Activated CD4-positive, alpha-beta memory T cell treated with anti-CD3 and anti-CD28 coated beads, Interleukin-2, amount 10 ng/mL, durations not matched to agents 7 days and 5 days (primary cell): Measurements from ENCODE around the gene GRIN3B. TPM values are rescaled to one million over a fixed set of nuclear protein-coding genes. Genes with fewer than 3 reads are reported as not detected.

Experiments used
- CTCF ChIA-PET: fragments of 350-600 bp; sonication (Branson Sonifier 250); formaldehyde crosslinking; loops from one replicate; lab custom pipeline; 2021; ENCODE audit warnings: antibody characterized with exemption, inconsistent platforms; lab: Charles Lee
- POLR2A ChIA-PET: fragments of 350-600 bp; sonication (Branson Sonifier 250); formaldehyde crosslinking; loops from one replicate; lab custom pipeline; 2021; ENCODE audit warnings: antibody characterized with exemption; lab: Charles Lee
- DNase-seq: peaks from one replicate; pipeline ENCODE4 v3.0.0-alpha.2; 2020
- H3K27ac Mint-ChIP-seq: one replicate; pipeline ENCODE4 v1.8.0; 2021; ENCODE audit warnings: mild to moderate bottlenecking, mixed read lengths
- H3K27me3 Mint-ChIP-seq: one replicate; pipeline ENCODE4 v1.8.0; 2021; ENCODE audit warnings: mixed read lengths
- H3K36me3 Mint-ChIP-seq: one replicate; pipeline ENCODE4 v1.8.0; 2021; ENCODE audit warnings: low read depth, mixed read lengths
- H3K4me1 Mint-ChIP-seq: one replicate; pipeline ENCODE4 v1.8.0; 2021; ENCODE audit warnings: mixed read lengths
- H3K4me3 Mint-ChIP-seq: one replicate; pipeline ENCODE4 v1.8.0; 2021; ENCODE audit warnings: mild to moderate bottlenecking, mixed read lengths
- H3K9me3 Mint-ChIP-seq: one replicate; pipeline ENCODE4 v1.8.0; 2021; ENCODE audit warnings: mixed read lengths
- total RNA-seq, 2 experiments: library from RNA; stranded (reverse); gene quantifications; one replicate each; pipeline ENCODE4 v1.2.3, GENCODE V29; 2021

The GRIN3B gene
- total RNA-seq, 2 experiments from 2014 or later, result 0.08 TPM; not detected in 1

DNA sequence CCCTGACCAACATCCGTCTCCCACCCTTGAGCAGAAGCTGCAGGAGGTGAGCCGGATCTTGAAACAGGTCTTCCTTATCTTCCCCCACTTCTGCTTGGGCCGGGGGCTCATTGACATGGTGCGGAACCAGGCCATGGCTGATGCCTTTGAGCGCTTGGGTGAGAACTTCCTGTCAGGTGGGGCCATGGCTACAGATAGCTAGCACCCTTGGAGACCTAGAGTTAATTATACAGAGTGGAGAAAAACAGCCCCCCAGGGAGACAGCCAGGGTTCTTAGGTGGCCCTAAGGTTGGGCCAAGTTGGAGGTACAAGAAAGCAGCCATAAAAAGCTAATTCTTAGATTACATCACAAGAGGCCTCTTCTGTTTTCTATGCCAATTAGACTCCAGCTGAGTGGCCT lies 57.9 kb downstream of the GRIN3B start:
- Mint-ChIP-seq H3K27me3 (no peaks in the 10 kb centered on the region), H3K4me1 (peaks cover 16% of the 10 kb centered on the region), H3K36me3 (peaks cover 15% of the 10 kb centered on the region), H3K27ac (no peak overlapping the region), H3K4me3 (no peak overlapping the region), H3K9me3 (no peaks in the 10 kb centered on the region)
- POLR2A ChIA-PET, result interaction anchor here (0.8 to 3.0 kb wide), 6 partner anchors 9 to 73 kb away, joined by 3 to 17 read pairs (median 6); partner anchors contain the start of gene ARHGAP45
- DNase-seq, result no peak
- CTCF ChIA-PET, result interaction anchor here (0.9 to 1.3 kb wide), 3 partner anchors 21 to 134 kb away, joined by 3 to 5 read pairs (median 5); no protein-coding TSS in a partner anchor

Other genes starting within 250 kb of the GRIN3B start
- gene MISP, start 249.3 kb upstream of the GRIN3B start, total RNA-seq, result not detected
- 100 to 1,000 TPM; 385 to 406 TPM for gene PTBP1, start 203.0 kb upstream of the GRIN3B start, total RNA-seq
- not detected for gene PLPPR3, start 178.5 kb upstream of the GRIN3B start, total RNA-seq
- gene AZU1, start 172.6 kb upstream of the GRIN3B start, total RNA-seq, result not detected
- gene PRTN3, start 159.4 kb upstream of the GRIN3B start, total RNA-seq, result not detected
- not detected for gene ELANE, start 148.1 kb upstream of the GRIN3B start, total RNA-seq
- 1 to 10 TPM in 1 of 2 experiments, under 1 TPM in 1; 0.78 to 1.6 TPM for gene CFD, start 140.8 kb upstream of the GRIN3B start, total RNA-seq
- gene MED16, start 107.2 kb upstream of the GRIN3B start, total RNA-seq, result 10 to 100 TPM; 62.2 to 64.0 TPM
- not detected for gene RNU6-9, start 106.9 kb upstream of the GRIN3B start, total RNA-seq
- 100 to 1,000 TPM; 111 to 116 TPM for gene R3HDM4, start 87.2 kb upstream of the GRIN3B start, total RNA-seq
- 1 to 10 TPM; 1.8 to 2.3 TPM for gene KISS1R, start 83.1 kb upstream of the GRIN3B start, total RNA-seq
- gene ARID3A, start 74.4 kb upstream of the GRIN3B start, total RNA-seq, result 10 to 100 TPM; 32.4 to 34.0 TPM
- gene WDR18, start 16.1 kb upstream of the GRIN3B start, total RNA-seq, result 10 to 100 TPM; 42.0 to 44.3 TPM
- 100 to 1,000 TPM; 181 TPM for gene TMEM259, start 20.7 kb downstream of the GRIN3B start, total RNA-seq
- gene RNU6-2, start 21.1 kb downstream of the GRIN3B start, total RNA-seq, result not detected
- gene CNN2, start 26.2 kb downstream of the GRIN3B start, total RNA-seq, result 100 to 1,000 TPM; 513 to 519 TPM
- gene ABCA7, start 39.7 kb downstream of the GRIN3B start, total RNA-seq, result 10 to 100 TPM; 92.7 to 95.1 TPM
- gene ARHGAP45, start 66.7 kb downstream of the GRIN3B start, total RNA-seq, result 100 to 1,000 TPM; 419 to 437 TPM
- gene POLR2E, start 95.0 kb downstream of the GRIN3B start, total RNA-seq, result 100 to 1,000 TPM; 116 to 120 TPM
- gene GPX4, start 103.6 kb downstream of the GRIN3B start, total RNA-seq, result 100 to 1,000 TPM; 141 to 148 TPM
- gene SBNO2, start 173.8 kb downstream of the GRIN3B start, total RNA-seq, result 10 to 100 TPM; 94.4 to 98.2 TPM
- gene STK11, start 205.4 kb downstream of the GRIN3B start, total RNA-seq, result 10 to 100 TPM; 84.2 to 85.1 TPM
- gene CBARP, start 237.6 kb downstream of the GRIN3B start, total RNA-seq, result under 1 TPM; 0.35 to 0.55 TPM
- gene ATP5F1D, start 241.3 kb downstream of the GRIN3B start, total RNA-seq, result 100 to 1,000 TPM; 171 to 173 TPM
- gene MIDN, start 248.2 kb downstream of the GRIN3B start, total RNA-seq, result 10 to 100 TPM; 86.2 to 88.6 TPM